ENCODE results near the gene PLEKHG4B. TPM values are rescaled to one million over a fixed set of nuclear protein-coding genes. Genes with fewer than 3 reads are reported as not detected.

Gene PLEKHG4B
- total and polyA plus RNA-seq, 7 donors: 0.01 TPM; not detected in 6

- intact Hi-C loops (cut with DNase I): no loop called here
- Histone ChIP-seq H3K27me3 (ENCODE audit: insufficient read depth in 3 of 3, low read length in 2 of 3) (no peaks in the 10 kb centered on the region), H3K4me3 (no peak overlapping the region), H3K27ac (no peak overlapping the region), H3K36me3 (ENCODE audit: insufficient read depth in 1 of 2, low read depth in 1 of 2) (peaks cover 0 to 30% of the 10 kb centered on the region in 2 donors), H3K4me1 (peaks cover 10% of the 10 kb centered on the region), H3K9me3 (no peaks in the 10 kb centered on the region)
- TF ChIP-seq CTCF (IDR thresholded peaks at IDR 0.05): no peak
- DNase-seq (no peak), ATAC-seq (no peak)
- WGBS, 3 donors: 39 to 45% (median 44%) methylated on average over 4 of the region's 4 CpGs
Observed at GRCh38 chr5:200985-201384, 109.0 kb downstream of the PLEKHG4B start.

- no peak overlapping the region for H3K27ac ChIP-seq
- H3K9me3 ChIP-seq: no peaks in the 10 kb centered on the region
- TF ChIP-seq CTCF (IDR thresholded peaks at IDR 0.05): no peak
- H3K27me3 ChIP-seq (ENCODE audit: insufficient read depth in 3 of 3, low read length in 2 of 3): no peaks in the 10 kb centered on the region
- ATAC-seq (no peak), DNase-seq (no peak)
- 86 to 88% (median 87%) methylated on average over 8 of the region's 8 CpGs for whole genome bisulfite sequencing, 3 donors
- intact Hi-C loops (cut with DNase I): no loop called here
- peaks cover 0 to 30% of the 10 kb centered on the region in 2 donors for H3K36me3 ChIP-seq (ENCODE audit: insufficient read depth in 1 of 2, low read depth in 1 of 2)
- H3K4me1 ChIP-seq: peaks cover 13% of the 10 kb centered on the region
- H3K4me3 ChIP-seq: no peak overlapping the region
Observed at GRCh38 chr5:201672-202071, 109.7 kb downstream of the PLEKHG4B start.

- Histone ChIP-seq H3K27ac (no peak overlapping the region), H3K27me3 (ENCODE audit: insufficient read depth in 3 of 3, low read length in 2 of 3) (no peaks in the 10 kb centered on the region), H3K36me3 (ENCODE audit: insufficient read depth in 1 of 2, low read depth in 1 of 2) (peaks cover 0 to 34% of the 10 kb centered on the region in 2 donors), H3K9me3 (no peaks in the 10 kb centered on the region), H3K4me1 (peaks cover 11% of the 10 kb centered on the region), H3K4me3 (no peak overlapping the region)
- ATAC-seq (no peak), DNase-seq (no peak)
- TF ChIP-seq CTCF (IDR thresholded peaks at IDR 0.05): no peak
- 92 to 93% (median 93%) methylated on average over 26 of the region's 26 CpGs for WGBS, 3 donors
- intact Hi-C loops (cut with DNase I): no loop called here
Observed at GRCh38 chr5:203246-203930, 111.4 kb downstream of the PLEKHG4B start.

GRCh38 chr5:204001-204400, 112.0 kb downstream of the PLEKHG4B start:
- H3K27me3 ChIP-seq (ENCODE audit: insufficient read depth in 3 of 3, low read length in 2 of 3): no peaks in the 10 kb centered on the region
- H3K9me3 ChIP-seq: no peaks in the 10 kb centered on the region
- H3K4me1 ChIP-seq: peaks cover 10% of the 10 kb centered on the region
- ATAC-seq (no peak), DNase-seq (no peak)
- H3K4me3 ChIP-seq: no peak overlapping the region
- no peak for TF ChIP-seq CTCF (IDR thresholded peaks at IDR 0.05)
- no peak overlapping the region for H3K27ac ChIP-seq
- intact Hi-C loops (cut with DNase I): no loop called here
- 78 to 95% (median 93%) methylated on average over 6 of the region's 6 CpGs for WGBS, 3 donors
- H3K36me3 ChIP-seq (ENCODE audit: insufficient read depth in 1 of 2, low read depth in 1 of 2): peaks cover 0 to 31% of the 10 kb centered on the region in 2 donors

GRCh38 chr5:204462-204861, 112.5 kb downstream of the PLEKHG4B start:
- Histone ChIP-seq H3K36me3 (ENCODE audit: insufficient read depth in 1 of 2, low read depth in 1 of 2) (peaks cover 0 to 31% of the 10 kb centered on the region in 2 donors), H3K4me3 (no peak overlapping the region), H3K27ac (no peak overlapping the region), H3K9me3 (no peaks in the 10 kb centered on the region), H3K4me1 (peaks cover 10% of the 10 kb centered on the region), H3K27me3 (ENCODE audit: insufficient read depth in 3 of 3, low read length in 2 of 3) (no peaks in the 10 kb centered on the region)
- no peak for TF ChIP-seq CTCF (IDR thresholded peaks at IDR 0.05)
- intact Hi-C loops (cut with DNase I): no loop called here
- DNase-seq: no peak
- ATAC-seq: no peak
